HEK293T (cell line): ENCODE data around the gene PRELID3B.

Experiments
- CTCF ChIA-PET: fragments of 350-600 bp; formaldehyde crosslinking; extraction: SDS; loops from one replicate; lab custom pipeline; 2021; ENCODE audit warnings: antibody characterized with exemption, inconsistent platforms; lab: Yijun Ruan, JAX
- POLR2A ChIA-PET: fragments of 350-600 bp; formaldehyde crosslinking; extraction: SDS; loops from one replicate; lab custom pipeline; 2020; ENCODE audit warnings: antibody characterized with exemption, inconsistent platforms; lab: Yijun Ruan, JAX
- DNase-seq: peaks from one replicate; pipeline ENCODE4 v3.0.0; 2012; ENCODE audit warnings: mixed read lengths; ENCODE audit errors: extremely low spot score
- ARNT ChIP-seq: fragments of 450-650 bp; IDR thresholded peaks from 2 replicates; pipeline ENCODE4 v1.6.1; 2017; ENCODE audit warnings: mild to moderate bottlenecking
- BHLHE40 ChIP-seq: fragments of 450-650 bp; IDR thresholded peaks from 2 replicates; pipeline ENCODE4 v1.6.1; 2016; ENCODE audit warnings: mild to moderate bottlenecking, moderate library complexity, borderline replicate concordance
- CTBP1 ChIP-seq: fragments of 450-650 bp; IDR thresholded peaks from 2 replicates; pipeline ENCODE4 v1.6.1; 2016; ENCODE audit warnings: borderline replicate concordance
- ELF4 ChIP-seq: fragments of 450-650 bp; IDR thresholded peaks from 2 replicates; pipeline ENCODE4 v1.6.1; 2017; ENCODE audit warnings: antibody characterized with exemption
- FOXA1 ChIP-seq: fragments of 450-650 bp; IDR thresholded peaks from 2 replicates; pipeline ENCODE4 v1.6.1; 2016; ENCODE audit warnings: mild to moderate bottlenecking
- FOXK2 ChIP-seq: fragments of 450-650 bp; IDR thresholded peaks from 2 replicates; pipeline ENCODE4 v1.6.1; 2016; ENCODE audit warnings: mild to moderate bottlenecking
- FOXM1 ChIP-seq: fragments of 450-650 bp; IDR thresholded peaks from 2 replicates; pipeline ENCODE4 v1.6.1; 2017; ENCODE audit warnings: mild to moderate bottlenecking, borderline replicate concordance
- HDGF ChIP-seq: fragments of 450-650 bp; IDR thresholded peaks from 2 replicates; pipeline ENCODE4 v1.6.1; 2017; ENCODE audit warnings: antibody characterized with exemption, borderline replicate concordance
- L3MBTL2 ChIP-seq: fragments of 450-650 bp; conservative IDR thresholded peaks from 2 replicates; pipeline ENCODE4 v1.6.1; 2016; ENCODE audit warnings: mild to moderate bottlenecking
- LEF1 ChIP-seq: fragments of 450-650 bp; IDR thresholded peaks from 2 replicates; pipeline ENCODE4 v1.6.1; 2017; ENCODE audit warnings: mild to moderate bottlenecking, borderline replicate concordance
- NFRKB ChIP-seq: fragments of 450-650 bp; IDR thresholded peaks from 2 replicates; pipeline ENCODE4 v1.6.1; 2016; ENCODE audit warnings: mild to moderate bottlenecking, moderate library complexity
- SP1 ChIP-seq: fragments of 450-650 bp; IDR thresholded peaks from 2 replicates; pipeline ENCODE4 v1.6.1; 2017
- SUZ12 ChIP-seq: fragments of 450-650 bp; IDR thresholded peaks from 2 replicates; pipeline ENCODE4 v1.6.1; 2016; ENCODE audit warnings: mild to moderate bottlenecking
- TARDBP ChIP-seq: fragments of 450-650 bp; IDR thresholded peaks from 2 replicates; pipeline ENCODE4 v1.6.1; 2016
- ZNF384 ChIP-seq: fragments of 450-650 bp; IDR thresholded peaks from 2 replicates; pipeline ENCODE4 v1.6.1; 2016
- TF ChIP-seq, protein P1 (sequence below): fragments of 450-650 bp; IDR thresholded peaks from 2 replicates; pipeline ENCODE4 v1.6.1; 2016

Gene PRELID3B

DNA sequence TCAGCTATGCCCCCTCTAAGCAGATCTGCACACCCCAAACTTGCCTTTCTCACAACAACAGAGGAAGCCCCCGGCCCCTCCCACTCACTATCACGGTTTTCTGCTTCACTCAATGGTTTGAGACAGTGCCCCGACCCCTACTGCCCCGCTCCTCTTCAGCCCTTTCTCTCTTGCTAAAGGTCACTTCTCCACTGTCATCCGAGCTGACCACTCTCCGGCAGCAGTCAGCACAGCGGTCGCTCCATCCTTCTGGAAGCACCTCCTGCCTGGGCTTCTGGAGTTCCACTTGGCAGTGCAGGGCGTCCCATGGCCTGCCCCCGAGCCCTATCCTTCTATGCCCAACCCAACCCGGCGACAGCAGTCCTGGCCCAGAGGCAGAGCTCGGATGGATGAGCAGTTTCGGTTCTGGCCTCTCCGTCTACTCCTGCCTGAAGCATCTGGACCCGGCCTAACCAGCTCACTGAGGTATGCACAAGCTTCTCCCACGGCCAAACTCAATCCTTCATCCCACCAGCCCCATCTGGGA, 39.6 kb downstream of the PRELID3B start:
- DNase-seq: no peak
- CTCF ChIA-PET: no interaction called here
- POLR2A ChIA-PET: no interaction called here
- no peak for TF ChIP-seq LEF1
- no peak for TF ChIP-seq ZNF384
- TF ChIP-seq TARDBP: no peak
- no peak for TF ChIP-seq FOXM1
- TF ChIP-seq SUZ12: no peak
- TF ChIP-seq L3MBTL2: no peak
- no peak for TF ChIP-seq ARNT

DNA sequence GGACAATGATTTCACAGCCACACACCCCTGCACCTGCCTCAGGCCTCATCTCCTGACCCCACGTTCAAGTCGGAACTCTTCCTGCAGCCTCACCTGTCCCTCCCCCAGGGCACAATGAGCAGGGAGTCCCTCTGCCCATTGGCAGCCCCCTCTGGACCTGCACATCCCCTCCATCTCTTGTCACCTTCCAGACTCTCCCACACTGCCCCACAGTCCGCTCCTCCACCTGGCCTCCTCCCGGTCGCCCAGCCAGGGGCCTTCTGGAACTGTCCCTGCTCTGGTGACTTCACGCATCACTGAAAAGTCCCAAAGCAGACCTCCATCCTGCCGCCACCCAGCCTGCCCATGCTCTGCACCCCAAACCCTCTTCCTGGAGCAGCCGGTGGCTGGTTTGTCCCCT, 40.2 kb downstream of the PRELID3B start:
- no peak for TF ChIP-seq HDGF
- TF ChIP-seq TARDBP: no peak
- no peak for TF ChIP-seq SP1
- no peak for TF ChIP-seq FOXM1
- TF ChIP-seq FOXK2: no peak
- no peak for TF ChIP-seq SUZ12
- TF ChIP-seq FOXA1: no peak
- TF ChIP-seq ARNT: no peak
- no peak for TF ChIP-seq BHLHE40
- TF ChIP-seq, protein P1, sequence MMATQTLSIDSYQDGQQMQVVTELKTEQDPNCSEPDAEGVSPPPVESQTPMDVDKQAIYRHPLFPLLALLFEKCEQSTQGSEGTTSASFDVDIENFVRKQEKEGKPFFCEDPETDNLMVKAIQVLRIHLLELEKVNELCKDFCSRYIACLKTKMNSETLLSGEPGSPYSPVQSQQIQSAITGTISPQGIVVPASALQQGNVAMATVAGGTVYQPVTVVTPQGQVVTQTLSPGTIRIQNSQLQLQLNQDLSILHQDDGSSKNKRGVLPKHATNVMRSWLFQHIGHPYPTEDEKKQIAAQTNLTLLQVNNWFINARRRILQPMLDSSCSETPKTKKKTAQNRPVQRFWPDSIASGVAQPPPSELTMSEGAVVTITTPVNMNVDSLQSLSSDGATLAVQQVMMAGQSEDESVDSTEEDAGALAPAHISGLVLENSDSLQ: no peak
- no peak for TF ChIP-seq LEF1
- TF ChIP-seq ZNF384: no peak
- no peak for TF ChIP-seq L3MBTL2
- no peak for TF ChIP-seq ELF4
- TF ChIP-seq CTBP1: no peak
- TF ChIP-seq NFRKB: no peak
- ChIA-PET CTCF (no interaction called here), POLR2A (no interaction called here)
- no peak for DNase-seq

DNA sequence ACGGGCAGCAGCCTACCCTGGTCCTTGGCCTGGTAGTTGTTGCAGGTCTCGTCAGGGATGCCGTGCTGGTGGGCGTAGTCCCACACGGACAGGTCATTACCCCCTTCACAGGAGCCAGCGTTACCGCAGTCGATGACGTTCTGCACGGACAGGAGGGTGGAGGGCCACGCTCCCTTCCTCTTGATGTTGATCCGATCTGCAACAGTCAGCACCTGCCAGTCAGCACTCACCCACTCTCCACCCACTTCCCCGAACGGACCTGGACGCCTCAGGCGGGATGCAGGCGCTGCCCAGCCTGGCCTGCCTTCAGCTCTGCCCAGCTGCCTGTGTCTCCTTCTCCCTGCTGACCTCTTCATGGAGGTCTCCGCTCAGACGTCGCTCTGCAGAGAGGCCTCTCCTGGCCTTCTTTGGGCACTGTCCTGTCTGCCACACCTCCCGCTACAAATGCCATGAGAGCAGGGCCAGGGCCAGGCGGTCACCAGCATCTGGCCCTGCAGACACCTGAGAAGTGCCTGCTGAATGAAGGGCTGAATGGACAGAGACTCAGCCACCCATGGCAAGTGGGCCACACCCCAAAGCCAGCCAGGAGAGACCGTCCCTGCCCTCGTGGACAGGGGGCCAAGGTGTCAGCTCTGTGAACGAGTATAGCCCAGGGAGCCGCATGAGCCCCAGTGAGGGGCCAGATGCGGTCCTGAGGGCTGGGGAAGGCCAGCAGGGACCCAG, 41.0 kb downstream of the PRELID3B start:
- TF ChIP-seq FOXK2 (no peak), BHLHE40 (no peak), SUZ12 (no peak), ZNF384 (no peak), FOXA1 (no peak), LEF1 (no peak), ARNT (no peak), TARDBP (no peak), NFRKB (no peak), L3MBTL2 (no peak)
- ChIA-PET CTCF (no interaction called here), POLR2A (no interaction called here)
- DNase-seq: no peak

DNA sequence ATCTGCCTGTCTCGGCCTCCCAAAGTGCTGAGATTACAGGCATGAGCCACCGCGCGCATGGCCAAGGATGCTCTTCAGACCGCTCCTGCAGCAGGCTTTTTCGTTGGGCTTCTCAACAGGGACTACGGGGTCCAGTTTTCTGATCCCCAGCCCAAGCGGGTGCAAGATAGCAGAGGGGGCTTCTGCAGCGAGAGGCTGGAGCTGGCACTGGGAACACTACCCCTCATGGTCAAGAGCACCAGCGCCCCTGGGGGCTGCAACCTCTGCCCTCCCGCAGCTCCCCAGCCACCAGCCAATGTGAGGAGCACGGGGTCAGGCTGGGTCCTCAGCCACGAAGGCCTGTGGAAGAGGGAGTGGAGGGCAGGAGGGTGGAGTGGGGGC, 41.5 kb downstream of the PRELID3B start:
- ChIA-PET CTCF (no interaction called here), POLR2A (no interaction called here)
- no peak for DNase-seq
- TF ChIP-seq FOXK2 (no peak), LEF1 (no peak), ELF4 (no peak), CTBP1 (no peak)
- TF ChIP-seq, protein P1: no peak

DNA sequence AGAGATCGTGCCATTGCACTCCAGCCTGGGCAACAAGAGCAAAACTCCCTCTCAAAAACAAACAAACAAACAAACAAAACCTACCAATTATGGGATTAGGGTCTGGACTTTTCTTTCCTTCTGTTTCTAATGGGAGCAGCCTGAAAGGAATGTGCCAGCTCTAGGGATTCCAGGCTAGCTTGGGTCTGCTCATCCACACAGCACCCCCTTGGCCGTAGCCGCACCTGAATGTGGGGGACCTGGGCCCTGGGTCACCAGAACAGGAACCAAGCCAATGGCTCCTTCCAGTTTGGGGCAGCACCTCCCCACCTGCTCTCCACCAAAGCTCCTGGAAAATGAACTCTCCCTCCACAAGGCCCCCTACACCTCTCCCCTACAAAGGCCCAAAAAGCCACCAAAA, 42.3 kb downstream of the PRELID3B start:
- TF ChIP-seq L3MBTL2: no peak
- TF ChIP-seq TARDBP: no peak
- no peak for TF ChIP-seq FOXK2
- no peak for TF ChIP-seq BHLHE40
- DNase-seq: no peak
- ChIA-PET POLR2A (no interaction called here), CTCF (interaction anchor here (0.6 kb wide), 1 partner anchor 590 kb away, joined by 3 read pairs; no protein-coding TSS in a partner anchor)

DNA sequence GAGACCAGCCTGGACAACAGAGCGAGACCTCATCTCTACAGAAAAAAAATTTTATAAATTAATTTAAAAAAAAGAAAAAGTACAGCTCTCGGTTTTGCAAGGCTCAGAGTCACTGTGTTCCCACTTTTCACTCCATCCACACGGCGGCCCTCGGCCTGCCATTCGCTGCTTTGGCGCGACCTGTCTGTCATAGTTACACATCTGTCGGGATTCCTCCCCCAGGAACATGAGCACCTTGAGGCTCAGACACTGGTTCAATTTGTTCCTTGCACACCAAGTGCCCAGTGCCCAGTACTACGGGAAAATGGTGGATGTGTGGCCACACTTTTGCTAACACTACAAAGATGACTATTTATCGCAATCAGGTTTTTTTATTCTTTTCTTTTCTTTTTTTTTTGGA, 43.9 kb downstream of the PRELID3B start:
- ChIA-PET POLR2A (interaction anchor here (1.2 kb wide), 1 partner anchor 485 kb away, joined by 3 read pairs; no protein-coding TSS in a partner anchor), CTCF (no interaction called here)
- no peak for DNase-seq
- TF ChIP-seq ARNT (no peak), SP1 (no peak), HDGF (no peak), LEF1 (no peak), CTBP1 (no peak), BHLHE40 (no peak), SUZ12 (no peak), ELF4 (no peak), L3MBTL2 (no peak), ZNF384 (no peak), FOXA1 (no peak), FOXK2 (no peak), NFRKB (no peak)
- TF ChIP-seq, protein P1: no peak
